DMS153 treated with DMSO at 0.1 percent for 48 hours (cell line): ENCODE data around the gene MACROD2.
"Not testable (repeated sequence)": the region's sequence is repeated elsewhere in the genome, so short reads cannot be mapped to it uniquely, and the experiment has no call there.

Experiments used
- DNase-seq: peaks from one replicate; lab custom pipeline; 2025; ENCODE audit not compliant: unreplicated experiment; lab: John Stamatoyannopoulos, UW

MACROD2 gene

DNA sequence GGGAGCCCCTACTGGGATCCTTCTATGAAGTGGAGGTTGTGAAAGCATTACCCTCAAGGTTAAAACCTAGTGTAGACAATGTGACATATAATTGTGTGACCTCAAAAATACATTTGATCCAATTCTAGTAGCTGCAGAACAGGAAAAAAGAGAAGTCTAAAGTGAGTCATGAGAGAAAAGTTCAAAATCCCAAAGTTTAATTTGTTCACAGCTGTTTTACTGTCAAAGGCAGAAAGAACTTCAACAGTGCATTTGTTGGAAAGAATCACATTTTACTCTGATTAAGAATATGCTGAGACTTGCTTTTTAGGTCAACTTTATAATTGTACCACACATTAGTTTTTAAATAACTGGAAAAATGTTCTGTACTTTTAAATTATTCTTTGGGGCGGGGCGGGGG is 1369.5 kb downstream of the MACROD2 start:
- DNase-seq: no peak

DNA sequence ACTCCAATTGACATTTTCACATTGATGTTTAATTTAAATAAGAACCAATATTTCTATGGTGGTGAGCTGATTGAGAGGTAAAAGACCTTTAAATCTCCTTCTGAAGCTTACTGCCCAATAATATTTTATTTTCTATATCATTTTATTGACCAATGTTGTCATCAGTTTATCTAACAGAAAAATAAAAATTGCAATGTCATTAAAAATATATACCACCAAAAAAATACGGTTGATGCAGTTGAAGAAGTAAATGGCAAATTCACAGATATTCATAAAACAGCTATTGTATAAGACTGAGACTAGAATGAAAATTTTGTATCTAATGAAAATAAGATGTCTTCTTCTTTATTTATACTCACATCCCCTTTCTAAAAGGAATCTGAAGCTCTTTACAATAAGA is 1375.1 kb downstream of the MACROD2 start:
- DNase-seq: no peak

DNA sequence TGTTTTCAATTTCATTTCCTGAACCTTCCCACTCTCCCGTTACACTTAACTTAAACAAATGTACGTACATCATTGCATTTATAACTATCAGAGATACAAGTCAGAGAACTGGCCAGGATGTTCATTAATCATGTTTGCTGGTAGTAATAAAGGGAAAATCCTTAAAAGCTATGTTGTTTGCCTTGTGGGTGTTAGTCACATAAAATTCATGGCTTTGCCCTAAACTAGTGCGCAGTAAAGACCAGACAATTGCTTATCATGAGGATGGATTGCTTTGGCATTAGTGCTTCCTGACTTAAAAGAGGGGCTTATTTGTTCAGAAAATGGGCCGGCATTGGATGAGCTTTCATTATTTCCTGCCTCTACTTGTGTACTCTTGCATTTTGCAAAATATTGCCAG is 1379.4 kb downstream of the MACROD2 start:
- peak; percentile 17 for DNase-seq

DNA sequence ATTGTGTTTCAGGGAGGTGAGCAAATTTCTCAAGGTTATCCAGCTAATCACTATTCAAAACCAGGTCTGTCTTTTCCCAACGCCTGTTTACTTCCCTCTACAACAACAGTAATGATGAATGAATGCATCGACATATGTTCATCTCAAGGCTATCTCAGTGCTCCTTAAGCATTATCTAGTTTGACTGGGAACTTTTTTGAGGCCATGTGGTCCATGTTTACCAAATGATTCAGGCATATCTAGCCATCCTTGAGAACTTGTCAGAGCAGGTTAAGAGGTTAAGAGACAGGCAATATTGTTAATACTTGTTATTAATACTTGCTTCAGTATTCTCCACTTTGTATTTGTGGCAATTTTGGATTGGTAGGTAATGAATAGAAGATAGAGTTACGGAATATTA is 1380.5 kb downstream of the MACROD2 start:
- no peak for DNase-seq

DNA sequence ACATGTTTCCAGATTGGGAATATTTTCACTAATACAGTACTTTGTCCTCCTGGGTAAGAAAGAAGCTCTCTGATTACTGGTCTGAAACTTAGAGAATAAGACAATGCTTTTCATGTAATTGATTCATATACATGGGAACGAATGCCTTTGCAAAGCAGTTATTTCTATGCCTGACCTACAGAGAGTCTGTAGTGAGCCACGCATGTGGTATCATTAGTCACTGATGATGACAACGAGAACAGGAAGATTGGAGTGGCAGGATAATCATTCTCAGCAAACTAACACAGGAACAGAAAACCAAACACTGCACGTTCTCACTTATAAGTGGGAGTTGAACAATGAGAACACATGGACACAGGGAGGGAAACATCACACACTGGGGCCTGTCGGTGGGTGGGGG is 1382.3 kb downstream of the MACROD2 start:
- not testable (repeated sequence) for DNase-seq

DNA sequence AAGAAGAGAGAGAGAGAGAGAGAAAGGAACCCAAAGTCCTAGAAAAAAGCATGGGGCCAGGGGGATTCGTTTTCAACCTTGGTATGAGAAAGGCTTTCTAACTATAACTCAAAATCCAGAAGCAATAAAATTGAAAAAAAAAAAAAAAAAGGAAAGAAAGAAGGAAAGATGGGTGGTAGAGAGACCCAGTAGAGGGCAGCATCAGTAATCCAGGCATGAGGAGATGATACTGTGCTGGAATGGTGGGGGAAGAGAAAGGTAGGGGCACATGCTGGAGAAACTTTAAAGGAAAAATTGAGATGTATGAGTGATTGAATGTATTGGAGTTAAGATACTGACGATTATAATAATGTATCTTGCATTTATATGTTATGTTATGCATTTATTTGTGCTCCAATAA is 1382.8 kb downstream of the MACROD2 start:
- no peak for DNase-seq

DNA sequence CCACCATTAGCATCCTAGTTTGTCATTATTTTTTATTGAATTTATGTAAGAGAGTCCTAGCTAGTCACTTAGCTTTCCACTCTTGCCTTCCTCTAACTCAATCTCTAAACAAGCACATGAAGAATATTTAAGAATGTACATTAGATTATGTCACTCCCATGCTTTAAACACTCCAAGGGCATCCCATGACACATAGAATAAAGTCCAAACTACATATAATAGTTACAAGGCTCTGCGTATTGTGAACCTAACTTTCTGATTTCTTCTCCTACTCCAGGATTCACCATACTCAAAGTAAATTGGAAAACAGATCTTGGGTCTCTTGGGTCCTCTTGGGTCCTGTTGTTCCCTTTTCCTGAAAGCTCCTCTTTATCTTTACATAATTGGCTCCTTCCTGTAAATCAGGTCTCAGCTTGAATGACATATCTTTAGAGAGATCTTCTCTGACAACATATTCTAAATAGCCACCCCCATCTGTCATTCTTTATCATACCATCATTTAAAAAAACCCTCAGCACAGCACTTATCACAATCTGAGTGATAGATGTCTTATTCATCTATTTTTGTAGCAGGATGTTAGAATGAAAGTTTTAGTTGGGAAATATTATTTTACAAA is 1384.5 kb downstream of the MACROD2 start:
- no peak for DNase-seq

DNA sequence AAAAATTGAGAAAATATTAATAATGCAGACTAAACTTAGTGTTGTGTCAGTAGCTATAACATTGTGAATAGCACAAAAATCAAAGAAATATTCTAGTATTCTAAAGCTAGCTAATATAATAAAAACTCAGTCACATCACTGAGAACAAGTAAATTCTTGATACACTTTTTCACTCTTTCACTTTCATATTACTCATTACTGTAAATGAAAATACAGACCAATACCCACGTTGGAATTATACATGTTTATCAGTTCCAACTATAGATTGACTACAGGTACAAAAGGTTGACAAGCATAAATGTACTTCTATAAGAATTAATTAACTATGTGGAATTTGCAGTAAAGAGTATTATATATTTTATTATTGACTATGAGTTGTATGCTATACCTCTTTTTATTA is 1385.5 kb downstream of the MACROD2 start:
- no peak for DNase-seq

DNA sequence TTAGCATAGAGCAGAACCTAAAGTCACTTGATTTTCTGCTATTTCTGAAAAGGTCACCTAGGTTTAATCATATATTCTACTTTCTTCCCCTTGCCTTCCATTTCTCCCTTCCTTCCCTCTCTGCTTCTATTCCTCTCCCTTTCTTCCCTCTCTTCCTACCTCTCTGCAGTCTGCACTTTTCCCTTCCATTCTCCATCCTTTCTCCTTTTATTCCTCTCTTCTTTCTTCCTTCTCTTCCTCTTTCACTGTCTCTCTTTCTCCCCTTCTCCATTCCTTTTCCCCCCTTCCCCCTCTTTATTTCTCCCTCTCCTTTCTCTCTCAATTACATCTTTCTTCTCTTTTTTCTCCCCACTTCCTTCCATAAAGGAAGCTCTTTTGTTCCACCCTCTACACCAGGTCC is 1391.9 kb downstream of the MACROD2 start:
- no peak for DNase-seq

DNA sequence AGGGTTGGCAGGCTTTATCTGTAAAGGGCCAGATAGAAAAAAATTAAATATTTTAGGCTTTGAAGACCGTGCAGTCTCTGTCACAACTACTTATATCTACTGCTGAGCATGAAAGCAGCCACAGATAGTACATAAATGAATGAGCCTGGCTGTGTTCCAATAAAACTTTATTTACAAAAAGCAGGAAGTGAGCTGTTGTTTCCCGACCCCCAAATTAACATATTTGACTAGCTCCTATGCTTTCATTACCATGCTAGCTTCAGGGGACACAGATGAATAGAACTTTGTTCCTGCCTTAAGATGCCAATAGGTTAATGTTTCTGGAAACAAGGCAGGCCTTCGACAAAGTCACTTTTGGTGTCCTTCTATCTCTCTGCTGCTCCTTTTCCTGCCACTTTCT is 1400.1 kb downstream of the MACROD2 start:
- DNase-seq: no peak

DNA sequence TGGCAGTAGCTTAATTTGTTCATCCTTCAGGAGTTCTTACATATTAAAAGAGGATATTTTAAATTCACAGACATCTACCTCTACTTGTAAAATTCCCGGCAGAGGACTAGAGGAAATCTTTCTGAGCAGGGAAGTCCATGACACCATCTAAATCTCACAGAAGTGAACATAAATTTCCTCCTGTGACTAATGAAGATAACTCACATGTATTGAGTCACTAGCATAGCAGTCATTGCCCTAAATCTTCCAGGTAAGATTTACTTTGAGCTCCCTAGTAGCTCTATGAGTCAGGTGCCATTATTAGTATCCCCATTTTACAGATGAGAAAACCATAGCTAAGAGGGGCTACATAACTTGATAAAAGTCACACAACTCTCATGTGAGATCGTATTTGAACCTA is 1400.7 kb downstream of the MACROD2 start:
- no peak for DNase-seq

DNA sequence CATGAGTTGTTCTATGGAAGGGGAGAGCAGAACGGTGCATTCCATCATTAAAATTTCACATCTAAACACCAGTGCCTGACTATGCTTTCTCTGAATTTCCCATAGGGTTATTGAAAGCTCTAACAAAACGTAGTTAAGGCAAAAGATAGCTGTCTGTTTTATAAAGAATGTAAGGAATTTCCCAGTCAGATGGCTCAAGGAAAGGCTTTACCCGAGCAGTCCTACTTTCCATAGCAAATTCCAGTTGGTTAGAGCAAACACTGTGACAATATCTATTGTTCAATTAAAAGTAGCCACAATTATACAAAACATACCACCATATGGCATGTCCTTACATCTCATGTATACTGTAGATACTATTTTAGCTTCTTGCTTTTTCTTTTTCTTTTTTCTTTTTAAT is 1401.6 kb downstream of the MACROD2 start:
- no peak for DNase-seq

DNA sequence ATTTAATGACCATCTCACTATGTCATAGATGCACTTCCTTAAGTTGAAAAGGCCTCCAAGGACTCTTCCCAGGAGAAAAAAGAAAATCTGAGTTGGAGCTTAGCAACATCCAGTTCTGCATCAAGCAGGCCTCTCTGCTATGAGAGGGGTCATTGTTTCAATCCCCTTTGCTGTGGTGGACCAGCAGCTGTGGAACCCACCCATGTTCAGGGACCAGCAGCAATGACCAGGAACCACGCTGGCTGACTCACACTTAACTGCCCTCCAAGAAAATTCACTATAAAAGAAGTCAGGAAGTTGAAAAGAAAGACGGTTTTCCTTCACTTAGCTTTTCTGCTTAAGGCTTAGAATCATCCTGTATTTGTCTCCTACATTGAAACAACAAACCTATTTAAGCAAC is 1404.5 kb downstream of the MACROD2 start:
- DNase-seq: no peak

DNA sequence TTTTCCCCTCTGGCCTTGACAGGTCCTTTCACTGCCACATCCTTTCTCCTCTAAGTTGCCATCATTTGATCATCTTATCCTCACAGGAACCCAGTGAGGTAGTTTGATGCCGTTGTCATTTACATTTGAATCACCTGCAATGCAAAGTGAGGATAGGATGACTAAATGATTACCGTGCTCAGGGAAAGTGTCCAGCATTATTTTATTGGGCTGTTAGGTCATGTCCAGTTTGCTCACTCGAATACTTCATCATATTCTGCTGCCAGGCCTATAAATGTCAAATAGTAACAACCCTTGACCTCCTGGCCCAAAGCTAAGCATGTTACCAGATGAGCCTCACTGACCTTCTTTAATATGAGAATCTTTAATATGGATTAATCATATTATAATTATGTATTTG is 1410.8 kb downstream of the MACROD2 start:
- DNase-seq: no peak

DNA sequence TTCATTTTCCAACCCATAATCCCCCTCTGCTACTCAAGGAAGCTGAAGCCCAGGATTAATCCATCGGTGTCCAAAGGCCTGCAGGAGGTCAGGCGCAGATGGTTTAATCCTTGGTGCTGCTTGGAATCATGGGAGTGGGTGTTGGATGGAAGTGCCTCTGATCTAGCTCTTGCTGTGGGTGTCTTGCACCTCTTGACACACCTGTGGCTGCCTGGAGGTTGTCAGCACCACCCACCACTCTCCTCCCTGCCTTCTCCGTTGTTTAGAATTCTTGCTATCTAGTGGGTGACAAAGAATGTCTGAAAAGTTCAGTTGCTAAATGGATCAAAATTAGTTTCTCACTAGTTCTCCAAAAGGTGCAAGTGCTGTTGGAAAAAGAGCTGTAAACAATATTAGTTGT is 1416.5 kb downstream of the MACROD2 start:
- no peak for DNase-seq

DNA sequence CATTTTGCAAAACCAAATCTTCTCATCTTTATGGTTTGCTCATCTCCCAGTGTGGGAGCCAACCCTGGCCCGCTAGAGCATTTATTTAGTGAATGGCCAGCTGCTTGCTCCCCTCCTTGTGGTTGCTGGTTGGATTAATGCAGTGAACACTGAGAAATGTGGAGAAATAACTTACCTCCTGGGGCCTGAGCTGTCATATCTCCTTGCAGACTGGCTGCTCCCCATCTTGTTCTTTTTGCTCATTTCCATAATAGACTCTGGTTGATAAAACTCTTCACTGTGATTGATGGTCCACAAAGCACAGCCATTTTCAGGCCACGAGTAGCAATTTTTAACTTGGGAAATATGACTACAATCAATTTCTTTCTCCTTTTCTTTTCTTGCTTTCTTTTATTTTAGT is 1420.6 kb downstream of the MACROD2 start:
- no peak for DNase-seq

DNA sequence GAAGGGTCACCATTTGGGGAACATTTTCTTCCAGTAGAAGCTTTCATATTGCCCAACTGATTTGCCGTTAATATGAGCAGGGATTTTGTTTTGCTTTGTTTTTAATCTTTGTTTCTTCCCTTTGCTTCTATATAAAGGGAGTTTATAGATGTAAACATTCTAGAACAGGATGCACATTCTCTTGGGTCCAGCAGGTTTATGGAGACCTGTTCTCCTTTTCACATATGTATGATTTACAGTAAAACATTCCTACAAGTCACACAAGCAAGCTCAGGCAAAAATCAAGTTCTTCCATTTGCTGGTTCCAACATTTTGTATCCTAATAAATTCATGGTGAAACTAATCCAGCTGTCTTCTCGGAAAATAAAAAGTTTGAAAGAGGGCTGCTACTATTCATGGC is 1424.5 kb downstream of the MACROD2 start:
- DNase-seq: no peak

DNA sequence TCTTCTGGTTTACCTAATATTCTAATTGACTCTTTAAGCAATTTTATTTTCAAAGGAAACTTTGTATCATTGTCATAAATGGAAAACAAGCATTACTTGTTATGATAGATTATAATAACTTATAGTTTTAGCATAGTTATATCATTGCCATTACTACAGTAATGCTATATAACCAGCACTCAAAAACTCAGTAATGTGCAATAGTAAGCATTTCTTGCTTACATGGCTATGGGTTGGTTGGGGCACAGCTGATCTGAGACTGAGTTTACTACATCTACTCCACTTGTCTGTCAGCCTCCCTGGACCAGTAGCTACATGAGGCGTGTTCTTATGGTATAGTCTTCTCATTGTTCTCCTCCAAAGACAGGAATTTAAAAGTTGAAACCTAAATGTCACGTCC is 1427.7 kb downstream of the MACROD2 start:
- no peak for DNase-seq

DNA sequence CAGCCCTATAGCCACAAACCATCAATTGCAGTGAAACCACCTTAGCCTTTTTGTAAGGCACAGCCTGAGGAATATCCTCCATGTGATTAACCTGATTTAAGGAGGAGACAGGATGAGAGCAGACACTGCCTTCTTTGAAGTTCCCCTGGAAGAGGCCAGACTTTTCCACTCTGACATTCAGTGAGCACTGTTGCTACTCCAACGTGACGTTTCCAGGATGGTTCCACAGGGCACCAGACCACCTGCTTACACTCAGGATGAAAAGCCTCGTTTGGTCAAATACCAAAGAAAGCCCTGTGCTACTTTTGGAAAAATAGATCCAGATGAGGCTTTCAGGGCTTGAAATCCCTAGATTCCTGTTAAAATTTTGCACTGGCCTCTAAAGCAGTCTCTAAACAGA is 1444.2 kb downstream of the MACROD2 start:
- no peak for DNase-seq

DNA sequence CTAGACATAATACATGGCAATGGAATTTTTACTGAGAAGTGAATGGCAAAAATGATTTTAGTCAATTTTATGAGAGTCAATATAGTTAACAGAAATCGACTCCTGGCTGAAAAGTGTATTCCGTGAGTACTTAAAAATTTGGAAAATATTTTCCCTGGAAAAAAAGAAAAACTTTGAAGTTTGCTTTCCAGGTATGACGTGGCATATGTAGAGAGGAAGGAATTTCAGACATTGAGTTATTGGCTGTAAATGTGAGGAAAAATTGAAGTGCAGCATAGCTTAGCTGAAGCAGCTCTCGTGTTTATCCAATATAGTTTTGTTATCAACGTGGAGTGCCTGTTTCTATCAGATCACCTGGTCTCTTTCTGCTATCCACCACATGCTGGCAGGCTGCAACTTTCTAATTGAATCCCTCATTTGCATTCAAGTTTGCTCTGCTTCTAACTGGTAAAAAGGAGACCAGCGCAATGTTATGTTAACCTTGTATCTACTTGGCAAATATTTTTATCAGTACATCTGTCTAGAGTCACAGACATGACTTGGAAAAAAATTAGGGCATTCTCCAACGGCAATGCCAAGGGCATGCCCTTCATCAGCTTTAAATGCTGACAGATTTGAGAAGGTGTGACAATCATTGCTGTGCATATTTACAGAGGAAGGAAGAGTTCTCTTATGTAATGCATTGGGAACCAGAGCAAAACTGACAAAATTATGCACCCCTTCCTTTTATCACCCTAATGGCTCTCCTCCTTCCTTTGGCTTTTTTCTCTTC is 1444.9 kb downstream of the MACROD2 start:
- no peak for DNase-seq

DNA sequence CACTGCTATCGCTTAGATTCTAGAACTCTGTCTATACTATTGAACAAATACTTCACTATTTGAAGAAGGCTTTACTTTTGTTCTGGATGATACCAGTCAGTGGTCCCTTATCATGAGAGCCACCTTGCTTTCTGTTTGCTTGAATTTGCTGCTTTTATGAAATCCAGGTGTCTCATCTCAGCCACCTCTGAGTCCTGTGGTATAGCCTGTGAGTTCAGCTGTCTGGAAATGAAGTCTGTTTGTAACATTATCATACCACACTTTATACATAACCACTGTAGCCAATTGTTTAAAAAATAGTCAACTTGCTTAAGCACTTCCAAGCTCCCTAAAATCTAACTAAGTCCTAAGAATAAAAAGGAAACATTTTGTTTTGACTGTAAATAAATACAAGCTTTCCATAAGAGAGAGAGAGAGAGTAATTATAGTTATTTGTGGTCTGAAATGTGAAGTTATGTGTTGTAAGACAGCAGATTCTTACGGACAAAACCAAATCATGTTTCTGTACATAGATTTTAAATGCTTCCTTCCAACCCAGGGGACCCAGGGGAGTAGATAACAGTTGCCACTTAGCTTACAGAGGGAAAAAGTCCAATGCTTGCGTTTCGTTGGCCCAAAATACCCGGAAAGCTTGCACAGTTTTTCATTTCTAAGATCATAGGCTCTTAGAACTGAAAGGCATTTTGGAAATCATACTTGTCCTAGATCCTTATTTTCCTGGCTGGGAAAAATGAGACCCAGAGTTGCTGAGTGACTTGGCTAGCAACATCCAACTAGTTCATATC is 1449.9 kb downstream of the MACROD2 start:
- no peak for DNase-seq

DNA sequence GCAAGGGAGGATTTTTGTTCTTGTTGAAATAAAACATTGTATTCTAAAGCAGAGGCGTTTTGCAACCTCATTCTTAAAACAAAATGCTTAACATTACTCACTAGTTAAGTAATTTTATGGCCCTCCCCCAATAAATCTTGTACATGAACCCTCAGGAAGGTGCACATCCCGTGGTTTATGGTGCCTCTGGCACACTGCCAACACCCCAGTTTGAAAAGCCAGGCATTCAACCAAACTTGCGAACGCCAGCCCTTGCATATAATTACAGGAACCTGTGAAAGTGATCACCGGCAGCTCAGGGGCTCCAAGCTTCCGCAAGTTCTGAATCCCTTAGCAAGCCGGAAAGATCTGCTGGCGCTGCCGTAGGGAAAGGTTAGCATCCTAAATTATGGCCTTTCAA is 1451.1 kb downstream of the MACROD2 start:
- DNase-seq: peak; percentile 25
